HL-60 (cell line): ENCODE data around the gene SLC22A4.

Source experiments
- DNase-seq, 2 experiments: peaks; one replicate each; pipeline ENCODE4 v3.0.0-alpha.2; 2010 to 2020; ENCODE audit warnings: low read depth in 1 of 2, low spot score in 1 of 2
- H3K27ac ChIP-seq: fragments of 250-450 bp; sonication (Bioruptor Pico); replicated peaks from 2 replicates; pipeline ENCODE4 v1.5.1; 2020; ENCODE audit warnings: mild to moderate bottlenecking, moderate library complexity
- H3K27me3 ChIP-seq: fragments of 250-450 bp; sonication (Bioruptor Pico); 2 replicates; pipeline ENCODE4 v1.5.1; 2021; ENCODE audit warnings: mild to moderate bottlenecking, moderate library complexity; ENCODE audit not compliant: insufficient read depth, poor library complexity, severe bottlenecking
- H3K4me3 ChIP-seq: replicated peaks from 2 replicates; pipeline ENCODE4 v1.5.1; 2011; ENCODE audit warnings: mild to moderate bottlenecking, control low read depth, low read length; ENCODE audit not compliant: insufficient read depth
- GABPA ChIP-seq: IDR thresholded peaks from 2 replicates; pipeline ENCODE4 v1.6.1; 2012; ENCODE audit warnings: low read depth
- POLR2AphosphoS5 ChIP-seq: IDR thresholded peaks from 2 replicates; pipeline ENCODE4 v1.6.1; 2012; ENCODE audit warnings: low read depth
- REST ChIP-seq: IDR thresholded peaks from 2 replicates; pipeline ENCODE4 v1.6.1; 2012; ENCODE audit warnings: low read depth; ENCODE audit not compliant: insufficient replicate concordance
- SPI1 ChIP-seq: IDR thresholded peaks from 2 replicates; pipeline ENCODE4 v1.6.1; 2012; ENCODE audit warnings: low read depth, mild to moderate bottlenecking, borderline replicate concordance
- TF ChIP-seq, protein P1 (sequence below): IDR thresholded peaks from one replicate; pipeline ENCODE4 v1.5.1; 2011; ENCODE audit warnings: low read length, control low read depth, inconsistent platforms; ENCODE audit not compliant: insufficient read depth

SLC22A4 gene

DNA sequence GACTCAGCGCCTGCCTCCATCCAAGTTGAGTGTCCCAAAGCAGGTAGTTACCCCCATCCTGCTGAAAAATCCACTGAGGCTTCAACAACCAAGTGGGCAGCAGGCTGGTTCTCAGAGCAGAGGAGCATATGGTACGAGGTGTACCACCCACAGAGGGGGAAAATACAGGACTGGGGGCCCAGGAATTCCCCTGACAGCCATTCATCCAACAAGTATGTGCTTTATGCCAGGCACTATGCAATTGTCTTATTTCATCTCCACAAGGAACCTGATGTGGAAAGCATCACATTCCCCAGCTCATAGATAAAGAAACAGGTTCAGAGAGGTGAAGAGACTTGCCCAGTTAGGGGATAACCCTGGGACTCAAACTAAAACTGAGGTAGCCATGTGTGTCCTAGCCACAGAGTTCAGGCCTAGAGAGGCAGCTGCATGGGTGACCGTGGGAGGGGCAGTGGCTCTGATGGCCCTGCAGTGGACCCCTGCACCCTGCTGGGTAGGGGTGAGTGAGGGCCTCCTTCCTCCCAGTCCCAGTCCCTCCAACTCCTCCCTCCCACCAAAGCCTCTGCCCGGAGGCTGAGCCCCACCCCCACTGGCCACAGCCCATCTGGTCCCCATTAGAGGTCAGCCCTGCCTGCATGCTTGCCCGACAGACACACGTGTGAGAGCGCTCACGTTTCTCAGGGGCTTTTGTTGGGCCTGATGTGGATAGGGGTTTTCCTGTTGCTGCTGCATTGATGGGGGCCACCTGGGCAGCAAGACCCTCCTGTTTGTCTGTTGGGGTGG lies 25.2 kb upstream of the SLC22A4 start:
- Histone ChIP-seq H3K27me3 (no peaks in the 10 kb centered on the region), H3K4me3 (no peak overlapping the region), H3K27ac (no peak overlapping the region)
- no peak for DNase-seq
- no peak for TF ChIP-seq GABPA
- TF ChIP-seq POLR2AphosphoS5: no peak
- TF ChIP-seq, protein P1, sequence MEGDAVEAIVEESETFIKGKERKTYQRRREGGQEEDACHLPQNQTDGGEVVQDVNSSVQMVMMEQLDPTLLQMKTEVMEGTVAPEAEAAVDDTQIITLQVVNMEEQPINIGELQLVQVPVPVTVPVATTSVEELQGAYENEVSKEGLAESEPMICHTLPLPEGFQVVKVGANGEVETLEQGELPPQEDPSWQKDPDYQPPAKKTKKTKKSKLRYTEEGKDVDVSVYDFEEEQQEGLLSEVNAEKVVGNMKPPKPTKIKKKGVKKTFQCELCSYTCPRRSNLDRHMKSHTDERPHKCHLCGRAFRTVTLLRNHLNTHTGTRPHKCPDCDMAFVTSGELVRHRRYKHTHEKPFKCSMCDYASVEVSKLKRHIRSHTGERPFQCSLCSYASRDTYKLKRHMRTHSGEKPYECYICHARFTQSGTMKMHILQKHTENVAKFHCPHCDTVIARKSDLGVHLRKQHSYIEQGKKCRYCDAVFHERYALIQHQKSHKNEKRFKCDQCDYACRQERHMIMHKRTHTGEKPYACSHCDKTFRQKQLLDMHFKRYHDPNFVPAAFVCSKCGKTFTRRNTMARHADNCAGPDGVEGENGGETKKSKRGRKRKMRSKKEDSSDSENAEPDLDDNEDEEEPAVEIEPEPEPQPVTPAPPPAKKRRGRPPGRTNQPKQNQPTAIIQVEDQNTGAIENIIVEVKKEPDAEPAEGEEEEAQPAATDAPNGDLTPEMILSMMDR: no peak
- TF ChIP-seq SPI1: no peak
- no peak for TF ChIP-seq REST

DNA sequence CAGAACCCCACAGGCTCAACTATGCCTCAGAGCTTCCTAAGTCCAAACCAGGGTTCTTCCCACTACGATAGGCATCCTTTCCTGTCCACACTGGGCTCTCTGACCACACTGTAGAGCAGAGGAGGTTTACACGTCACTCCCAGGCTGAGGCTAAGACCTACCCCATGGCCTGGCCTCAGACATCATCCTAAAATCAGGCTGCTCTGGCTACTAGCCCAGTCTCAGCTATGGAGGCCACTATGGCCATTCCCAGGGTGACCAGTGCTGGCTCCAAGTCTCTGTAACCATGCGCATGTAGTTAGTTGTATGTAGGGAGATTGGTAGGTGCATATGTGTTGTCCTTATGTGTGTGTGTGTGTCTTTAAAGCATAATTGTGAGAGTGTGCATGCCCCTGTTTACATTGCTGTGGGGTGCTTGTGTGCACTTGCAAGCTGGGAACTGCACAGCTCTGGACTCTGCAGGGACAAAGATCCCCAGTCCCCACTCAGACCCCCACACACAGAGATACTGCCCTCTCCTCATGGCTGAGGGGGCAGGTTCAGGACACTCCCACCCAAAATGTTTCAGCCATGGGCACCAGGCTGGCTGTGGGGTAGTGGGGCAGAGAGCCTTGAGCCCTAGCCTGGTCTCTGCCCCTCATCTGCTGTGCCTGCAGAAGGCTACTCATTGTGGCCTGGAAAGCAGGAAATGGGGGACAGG lies 24.4 kb upstream of the SLC22A4 start:
- Histone ChIP-seq H3K27ac (no peak overlapping the region), H3K4me3 (no peak overlapping the region), H3K27me3 (no peaks in the 10 kb centered on the region)
- DNase-seq: no peak
- TF ChIP-seq REST: no peak
- no peak for TF ChIP-seq SPI1
- no peak for TF ChIP-seq POLR2AphosphoS5
- no peak for TF ChIP-seq GABPA

- H3K4me3 ChIP-seq: no peak overlapping the region
- H3K27me3 ChIP-seq: no peaks in the 10 kb centered on the region
- no peak overlapping the region for H3K27ac ChIP-seq
- no peak for DNase-seq
- TF ChIP-seq REST (no peak), POLR2AphosphoS5 (no peak), GABPA (no peak), SPI1 (no peak)
- TF ChIP-seq, protein P1: no peak
Observed at GRCh38 chr5:132270335-132270665, 23.9 kb upstream of the SLC22A4 start.
